Esophagus (tissue), 2 donors: ENCODE results near the gene ABI3BP. TPM values are rescaled to one million over a fixed set of nuclear protein-coding genes. Genes with fewer than 3 reads are reported as not detected.
A peak's percentile ranks its signal among the peaks of the same experiment; 100 is the strongest.
"Not testable (repeated sequence)": the region's sequence is repeated elsewhere in the genome, so short reads cannot be mapped to it uniquely, and the experiment has no call there.

Experiments used
- H3K27ac ChIP-seq, 2 donors: one replicate each; pipeline ENCODE4 v1.5.1; 2013; ENCODE audit warnings: low read depth in 2 of 2, mild to moderate bottlenecking in 2 of 2, inconsistent platforms in 1 of 2, low read length in 1 of 2, moderate library complexity in 1 of 2
- H3K27me3 ChIP-seq, 2 donors: one replicate each; pipeline ENCODE4 v1.6.1; 2013; ENCODE audit warnings: low read length in 2 of 2, control low read depth in 1 of 2, mild to moderate bottlenecking in 1 of 2; ENCODE audit not compliant: insufficient read depth in 2 of 2, control insufficient read depth in 1 of 2
- H3K36me3 ChIP-seq, 2 donors: one replicate each; pipeline ENCODE4 v1.6.1; 2013; ENCODE audit warnings: low read length in 1 of 2; ENCODE audit not compliant: control insufficient read depth in 2 of 2, insufficient read depth in 2 of 2
- H3K4me1 ChIP-seq, 2 donors: one replicate each; pipeline ENCODE4 v1.6.1; 2013; ENCODE audit warnings: low read length in 1 of 2; ENCODE audit not compliant: control insufficient read depth in 2 of 2, insufficient read depth in 2 of 2
- H3K4me3 ChIP-seq, 2 donors: one replicate each; pipeline ENCODE4 v1.5.1; 2013; ENCODE audit warnings: low read length in 2 of 2, mild to moderate bottlenecking in 2 of 2, low read depth in 1 of 2, moderate library complexity in 1 of 2
- H3K9me3 ChIP-seq, 2 donors: one replicate each; pipeline ENCODE4 v1.6.1; 2013; ENCODE audit warnings: mild to moderate bottlenecking in 2 of 2, low read depth in 1 of 2, low read length in 1 of 2, moderate library complexity in 1 of 2; ENCODE audit not compliant: control insufficient read depth in 2 of 2, insufficient read depth in 1 of 2
- WGBS, 2 donors: extraction: QIAGEN DNeasy Blood & Tissue Kit; methylation state at CpG; one replicate each; pipeline ENCODE4 v1.1.7; 2013; 5-methylcytosine and 5-hydroxymethylcytosine counted together
- polyA plus RNA-seq, 2 donors: library from polyadenylated mRNA; stranded (reverse); fragments of 200-250 nt; gene quantifications; one replicate each; pipeline ENCODE4 v1.2.3, GENCODE V29; 2013
- donor health status: healthy with polysubstance abuse.
- donor health status: Bipolar disorder and iron deficiency.

Gene ABI3BP
- polyA plus RNA-seq, 2 donors = 2.1 to 4.0 TPM

GRCh38 chr3:100956276-100956675 is 36.9 kb downstream of the ABI3BP start:
- Histone ChIP-seq H3K36me3 (no peaks in the 10 kb centered on the region), H3K4me3 (no peak overlapping the region), H3K9me3 (no peaks in the 10 kb centered on the region), H3K27me3 (no peaks in the 10 kb centered on the region), H3K27ac (no peak overlapping the region), H3K4me1 (no peaks in the 10 kb centered on the region)
- 80 to 82% methylated on average over 2 of the region's 2 CpGs for WGBS, 2 donors

- H3K4me1 ChIP-seq = no peaks in the 10 kb centered on the region
- H3K36me3 ChIP-seq = no peaks in the 10 kb centered on the region
- no peaks in the 10 kb centered on the region for H3K27me3 ChIP-seq
- H3K9me3 ChIP-seq = no peaks in the 10 kb centered on the region
- 19 to 37% methylated on average over 4 of the region's 4 CpGs for WGBS, 2 donors
- H3K4me3 ChIP-seq = no peak overlapping the region
- peak overlapping the region in 1 of 2 donors; percentile 17 for H3K27ac ChIP-seq
Measured at GRCh38 chr3:100954990-100955389, 38.2 kb downstream of the ABI3BP start.

- Histone ChIP-seq H3K4me1 (no peaks in the 10 kb centered on the region), H3K27me3 (no peaks in the 10 kb centered on the region), H3K27ac (no peak overlapping the region), H3K9me3 (no peaks in the 10 kb centered on the region), H3K4me3 (no peak overlapping the region), H3K36me3 (no peaks in the 10 kb centered on the region)
- WGBS, 2 donors = 26 to 34% methylated on average over 3 of the region's 3 CpGs
Measured at GRCh38 chr3:100954199-100954935, 38.9 kb downstream of the ABI3BP start.

- H3K36me3 ChIP-seq = no peaks in the 10 kb centered on the region
- H3K27ac ChIP-seq = no peak overlapping the region
- no peaks in the 10 kb centered on the region for H3K4me1 ChIP-seq
- no peaks in the 10 kb centered on the region for H3K27me3 ChIP-seq
- no peak overlapping the region for H3K4me3 ChIP-seq
- WGBS, 2 donors = 70 to 84% methylated on average over 4 of the region's 4 CpGs
- no peaks in the 10 kb centered on the region for H3K9me3 ChIP-seq
Measured at GRCh38 chr3:100953103-100953502, 40.1 kb downstream of the ABI3BP start.

- no peaks in the 10 kb centered on the region for H3K27me3 ChIP-seq
- no peak overlapping the region for H3K4me3 ChIP-seq
- no peaks in the 10 kb centered on the region for H3K4me1 ChIP-seq
- 46 to 55% methylated on average over 3 of the region's 3 CpGs for WGBS, 2 donors
- no peaks in the 10 kb centered on the region for H3K36me3 ChIP-seq
- no peaks in the 10 kb centered on the region for H3K9me3 ChIP-seq
- H3K27ac ChIP-seq = no peak overlapping the region
Measured at GRCh38 chr3:100947119-100947518, 46.1 kb downstream of the ABI3BP start.

- not testable (repeated sequence) for H3K27ac ChIP-seq, H3K9me3 ChIP-seq, H3K27me3 ChIP-seq, H3K4me3 ChIP-seq, H3K4me1 ChIP-seq, H3K36me3 ChIP-seq
- WGBS, 2 donors = 91 to 92% methylated on average over 2 of the region's 2 CpGs
Measured at GRCh38 chr3:100946096-100946495, 47.1 kb downstream of the ABI3BP start.

- 41 to 66% methylated on average over 2 of the region's 2 CpGs for WGBS, 2 donors
- H3K27ac ChIP-seq = peak overlapping the region; percentile 13 to 47
Measured at GRCh38 chr3:100941451-100941850, 51.8 kb downstream of the ABI3BP start.

GRCh38 chr3:100941041-100941440 is 52.2 kb downstream of the ABI3BP start:
- WGBS, 2 donors = 47 to 52% methylated on average over 2 of the region's 2 CpGs
- no peak overlapping the region for H3K4me3 ChIP-seq
- H3K27me3 ChIP-seq = no peaks in the 10 kb centered on the region
- H3K36me3 ChIP-seq = no peaks in the 10 kb centered on the region
- no peaks in the 10 kb centered on the region for H3K4me1 ChIP-seq
- no peaks in the 10 kb centered on the region for H3K9me3 ChIP-seq
- peak overlapping the region in 1 of 2 donors; percentile 47 for H3K27ac ChIP-seq

More at GRCh38 chr3:100941451-100941850, 51.8 kb downstream of the ABI3BP start:
- Histone ChIP-seq H3K27me3 (no peaks in the 10 kb centered on the region), H3K4me3 (no peak overlapping the region), H3K4me1 (no peaks in the 10 kb centered on the region), H3K36me3 (no peaks in the 10 kb centered on the region), H3K9me3 (no peaks in the 10 kb centered on the region)

- Histone ChIP-seq H3K4me1 (no peaks in the 10 kb centered on the region), H3K9me3 (no peaks in the 10 kb centered on the region), H3K36me3 (no peaks in the 10 kb centered on the region), H3K4me3 (no peak overlapping the region), H3K27me3 (no peaks in the 10 kb centered on the region), H3K27ac (no peak overlapping the region)
- 68 to 72% methylated on average over 1 of the region's 1 CpG for WGBS, 2 donors
Measured at GRCh38 chr3:100936931-100937330, 56.3 kb downstream of the ABI3BP start.

GRCh38 chr3:100932491-100932890 is 60.7 kb downstream of the ABI3BP start:
- no peaks in the 10 kb centered on the region for H3K36me3 ChIP-seq
- H3K27ac ChIP-seq = no peak overlapping the region
- no peaks in the 10 kb centered on the region for H3K27me3 ChIP-seq
- no peaks in the 10 kb centered on the region for H3K4me1 ChIP-seq
- WGBS, 2 donors = 67 to 79% methylated on average over 4 of the region's 4 CpGs
- H3K4me3 ChIP-seq = no peak overlapping the region
- H3K9me3 ChIP-seq = no peaks in the 10 kb centered on the region
